Tibial artery (tissue), 4 donors: Measurements from ENCODE around the gene NBDY.
"Not testable (repeated sequence)": the region's sequence is repeated elsewhere in the genome, so short reads cannot be mapped to it uniquely, and the experiment has no call there.

Experiments
- DNase-seq, 2 donors: peaks; one replicate each; pipeline ENCODE4 v3.0.0-alpha.2; 2019
- H3K27ac ChIP-seq, 2 donors: fragments of 200-600 bp; sonication (generic) in 1 of 2; 1 replicate in 1 of 2; 2 replicates in 1 of 2; pipeline ENCODE4 v1.5.1; 2018 to 2019; ENCODE audit warnings: mild to moderate bottlenecking in 1 of 2
- H3K27me3 ChIP-seq, 2 donors: fragments of 200-600 bp; sonication (generic) in 1 of 2; one replicate each; pipeline versions ENCODE4 v1.5.1 to v1.6.0; 2016 to 2019
- H3K36me3 ChIP-seq, 3 donors: fragments of 200-600 bp; sonication (generic) in 2 of 3; one replicate each; pipeline ENCODE4 v1.5.1; 2016 to 2019; ENCODE audit warnings: mild to moderate bottlenecking in 2 of 3
- H3K4me1 ChIP-seq, 4 donors: fragments of 200-600 bp; sonication (generic) in 2 of 4; 1 replicate in 3 of 4; 2 replicates in 1 of 4; pipeline ENCODE4 v1.5.1; 2016 to 2019
- H3K4me3 ChIP-seq, 2 donors: fragments of 200-600 bp; sonication (generic) in 1 of 2; 1 replicate in 1 of 2; 2 replicates in 1 of 2; pipeline ENCODE4 v1.5.1; 2018 to 2019; ENCODE audit warnings: mild to moderate bottlenecking in 2 of 2
- H3K9me3 ChIP-seq, 3 donors: fragments of 200-600 bp; sonication (generic) in 1 of 3; one replicate each; pipeline ENCODE4 v1.5.1; 2016 to 2019
- CTCF ChIP-seq, 2 experiments: fragments of 200-600 bp in 1 of 2; fragments of 450-650 bp in 1 of 2; IDR thresholded peaks; one replicate each; pipeline ENCODE4 v1.5.1; 2017 to 2019; ENCODE audit warnings: antibody characterized with exemption in 2 of 2, mild to moderate bottlenecking in 1 of 2, moderate library complexity in 1 of 2
- intact Hi-C: fragments of 100-400 bp; cut with DNase I; formaldehyde crosslinking; loops from one replicate; pipeline ENCODE4 v1.15.0; 2023; ENCODE audit warnings: low total_unique reads

The NBDY gene

DNA sequence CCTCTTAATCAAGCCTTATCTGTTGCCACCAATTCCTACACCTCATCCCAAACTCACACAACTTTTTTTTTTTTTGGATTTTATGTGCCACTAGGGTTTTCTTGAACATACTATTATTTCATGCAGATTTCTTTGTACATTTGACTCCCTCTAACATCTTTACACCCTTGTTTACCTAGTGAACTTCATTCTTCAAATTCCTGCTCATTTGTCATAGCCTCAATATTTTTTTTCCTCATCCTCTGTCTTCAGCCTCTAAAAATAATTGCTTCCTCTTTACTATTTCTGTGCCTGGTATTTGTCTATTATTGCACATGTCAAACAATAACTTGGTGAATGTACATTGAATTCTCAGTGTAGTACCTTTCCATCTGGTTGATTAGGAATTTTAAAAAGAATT is 22.0 kb downstream of the NBDY start:
- no peak overlapping the region for H3K4me3 ChIP-seq
- no peaks in the 10 kb centered on the region for H3K27me3 ChIP-seq
- no peak overlapping the region for H3K27ac ChIP-seq
- no peak for TF ChIP-seq CTCF (IDR thresholded peaks at IDR 0.05)
- H3K36me3 ChIP-seq = no peaks in the 10 kb centered on the region
- peaks cover 0 to 5% (median 0%) of the 10 kb centered on the region in 4 donors for H3K4me1 ChIP-seq
- H3K9me3 ChIP-seq = no peaks in the 10 kb centered on the region
- intact Hi-C loops = no loop called here
- no peak for DNase-seq

GRCh38 chrX:56757327-56757726 is 28.3 kb downstream of the NBDY start:
- Histone ChIP-seq H3K36me3 (no peaks in the 10 kb centered on the region), H3K9me3 (no peaks in the 10 kb centered on the region), H3K4me3 (no peak overlapping the region), H3K27me3 (no peaks in the 10 kb centered on the region), H3K4me1 (no peaks in the 10 kb centered on the region), H3K27ac (no peak overlapping the region)
- intact Hi-C loops = no loop called here
- DNase-seq = no peak
- no peak for TF ChIP-seq CTCF (IDR thresholded peaks at IDR 0.05)

GRCh38 chrX:56758456-56758855 is 29.4 kb downstream of the NBDY start:
- Histone ChIP-seq H3K4me1 (no peaks in the 10 kb centered on the region), H3K27me3 (no peaks in the 10 kb centered on the region), H3K4me3 (no peak overlapping the region), H3K9me3 (no peaks in the 10 kb centered on the region), H3K36me3 (no peaks in the 10 kb centered on the region), H3K27ac (no peak overlapping the region)
- TF ChIP-seq CTCF (IDR thresholded peaks at IDR 0.05) = no peak
- DNase-seq = no peak
- intact Hi-C loops = no loop called here

GRCh38 chrX:56759736-56760409 is 30.8 kb downstream of the NBDY start:
- no peak for TF ChIP-seq CTCF (IDR thresholded peaks at IDR 0.05)
- Histone ChIP-seq H3K27ac (no peak overlapping the region), H3K27me3 (no peaks in the 10 kb centered on the region), H3K4me1 (peaks cover 0 to 7% (median 2%) of the 10 kb centered on the region in 4 donors), H3K4me3 (no peak overlapping the region), H3K9me3 (no peaks in the 10 kb centered on the region), H3K36me3 (no peaks in the 10 kb centered on the region)
- intact Hi-C loops = no loop called here
- DNase-seq = no peak

DNA sequence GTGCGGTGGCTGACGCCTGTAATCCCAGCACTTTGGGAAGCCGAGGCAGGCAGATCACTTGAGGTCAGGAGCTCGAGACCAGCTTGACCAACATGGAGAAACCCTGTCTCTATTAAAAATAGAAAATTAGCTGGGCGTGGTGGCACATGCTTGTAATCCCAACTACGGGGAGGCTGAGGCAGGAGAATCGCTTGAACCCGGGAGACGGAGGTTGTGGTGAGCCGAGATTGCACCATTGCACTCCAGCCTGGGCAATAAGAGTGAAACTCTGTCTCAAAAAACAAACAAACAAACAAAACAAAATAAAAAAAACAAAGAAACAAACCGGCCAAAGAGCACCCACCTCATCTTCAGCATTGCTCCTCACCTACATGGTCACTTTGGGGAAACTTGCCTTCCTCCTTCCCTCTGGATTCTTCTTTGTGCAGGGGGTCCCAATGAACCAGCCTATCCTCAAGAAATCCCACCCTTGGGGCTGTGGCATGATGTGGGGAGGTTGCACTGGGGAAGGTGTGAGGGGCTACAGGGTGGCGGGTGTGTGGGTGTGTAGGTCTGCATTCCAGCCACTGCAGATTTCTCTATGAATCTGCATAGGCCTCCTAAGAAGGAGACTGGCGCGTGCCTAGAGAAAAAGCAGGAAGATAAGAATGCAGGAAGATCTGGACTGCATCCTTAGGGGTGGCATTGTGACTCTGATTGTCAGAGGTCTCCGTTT is 31.5 kb downstream of the NBDY start:
- H3K9me3 ChIP-seq, H3K27ac ChIP-seq, H3K4me3 ChIP-seq, DNase-seq, intact Hi-C loops, H3K27me3 ChIP-seq, H3K36me3 ChIP-seq: not testable (repeated sequence)
- peaks cover 0 to 13% (median 3%) of the 10 kb centered on the region in 4 donors for H3K4me1 ChIP-seq

GRCh38 chrX:56761167-56761566 is 32.1 kb downstream of the NBDY start:
- intact Hi-C loops = no loop called here
- Histone ChIP-seq H3K36me3 (no peaks in the 10 kb centered on the region), H3K27me3 (no peaks in the 10 kb centered on the region), H3K4me3 (no peak overlapping the region), H3K4me1 (peaks cover 0 to 13% (median 3%) of the 10 kb centered on the region in 4 donors), H3K27ac (no peak overlapping the region), H3K9me3 (no peaks in the 10 kb centered on the region)
- TF ChIP-seq CTCF (IDR thresholded peaks at IDR 0.05) = no peak
- no peak for DNase-seq
